HFFc6 (cell line): Measurements from ENCODE around the gene RGS9BP. TPM values are rescaled to one million over a fixed set of nuclear protein-coding genes. Genes with fewer than 3 reads are reported as not detected.
A peak's percentile ranks its signal among the peaks of the same experiment; 100 is the strongest.

Experiments
- DNase-seq: peaks from one replicate; pipeline ENCODE4 v3.0.0-alpha.2; 2018
- H3K27ac Mint-ChIP-seq: 2 replicates; pipeline ENCODE4 v1.8.0; 2020; ENCODE audit warnings: mild to moderate bottlenecking, mixed read lengths
- H3K27me3 Mint-ChIP-seq: 2 replicates; pipeline ENCODE4 v1.8.0; 2021; ENCODE audit warnings: mild to moderate bottlenecking, moderate library complexity, mixed read lengths; ENCODE audit not compliant: insufficient read depth
- H3K36me3 Mint-ChIP-seq: 2 replicates; pipeline ENCODE4 v1.8.0; 2021; ENCODE audit warnings: low read depth, mixed read lengths
- H3K4me1 Mint-ChIP-seq: 2 replicates; pipeline ENCODE4 v1.8.0; 2020; ENCODE audit warnings: low read depth, mixed read lengths
- H3K4me3 Mint-ChIP-seq: 2 replicates; pipeline ENCODE4 v1.8.0; 2020; ENCODE audit warnings: mild to moderate bottlenecking, moderate library complexity, mixed read lengths
- H3K9me3 Mint-ChIP-seq: 2 replicates; pipeline ENCODE4 v1.8.0; 2020; ENCODE audit warnings: mild to moderate bottlenecking, mixed read lengths
- long read RNA-seq: library from polyadenylated mRNA; unstranded; transcript quantifications from one replicate; pipeline ENCODE4 v2.0.0, GENCODE V29; 2019
- total RNA-seq, 6 experiments: library from RNA; stranded (reverse); fragmentation: NEBNext Ultra II Directional; extraction: Animal tissue kit (Norgen Biotek cat#: 25700); gene quantifications; 2 replicates in 1 of 6; 3 replicates in 5 of 6; pipeline ENCODE4 v1.2.3, GENCODE V29; 2021
- TF ChIP-seq, protein P1 (sequence below): fragments of 200-600 bp; sonication (generic); IDR thresholded peaks from 2 replicates; pipeline ENCODE4 v1.5.0; 2021; ENCODE audit warnings: antibody characterized with exemption, mild to moderate bottlenecking

The RGS9BP gene, protein sequence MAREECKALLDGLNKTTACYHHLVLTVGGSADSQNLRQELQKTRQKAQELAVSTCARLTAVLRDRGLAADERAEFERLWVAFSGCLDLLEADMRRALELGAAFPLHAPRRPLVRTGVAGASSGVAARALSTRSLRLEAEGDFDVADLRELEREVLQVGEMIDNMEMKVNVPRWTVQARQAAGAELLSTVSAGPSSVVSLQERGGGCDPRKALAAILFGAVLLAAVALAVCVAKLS
- under 1 TPM; 0.16 to 0.38 (median 0.19) TPM for total RNA-seq
- long read RNA-seq: 0 reads

DNA sequence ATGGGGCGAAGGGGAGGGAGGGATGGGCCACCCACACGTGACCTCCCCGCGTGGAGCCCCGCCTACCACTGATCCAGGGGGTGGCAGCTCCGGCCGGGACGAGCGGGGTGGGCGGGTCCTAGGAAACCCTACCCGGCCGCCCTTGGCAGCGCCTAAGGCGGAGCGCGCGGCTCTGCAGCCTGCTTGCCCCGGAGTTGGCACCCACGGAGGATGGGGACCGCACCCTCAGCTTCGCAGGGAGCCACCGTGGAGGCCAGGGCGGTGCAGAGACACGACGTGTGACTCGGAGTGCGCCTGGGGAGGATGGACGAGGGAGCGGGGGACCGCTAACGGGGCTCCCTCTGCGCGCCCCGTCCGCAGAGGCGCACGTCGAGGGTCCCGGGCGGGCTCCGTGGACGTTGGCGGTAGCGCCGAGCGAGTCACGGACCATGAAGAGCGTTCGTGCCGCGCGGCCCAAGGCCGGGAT, at the start of gene RGS9BP:
Gene RGS9BP, plus strand, starts transcription at position 129 of the 466 bp plus-strand sequence. CDS start 416 bp downstream, outside the sequence.
- H3K36me3 Mint-ChIP-seq: peaks cover 6% of the 10 kb centered on the region; the same call in 1 of the 2 replicates
- peak within 1 kb of the TSS; percentile 68 for H3K27ac Mint-ChIP-seq
- peaks cover 21% of the 10 kb centered on the region for H3K4me1 Mint-ChIP-seq
- peak within 1 kb of the TSS; percentile 81 for H3K4me3 Mint-ChIP-seq
- TF ChIP-seq, protein P1, sequence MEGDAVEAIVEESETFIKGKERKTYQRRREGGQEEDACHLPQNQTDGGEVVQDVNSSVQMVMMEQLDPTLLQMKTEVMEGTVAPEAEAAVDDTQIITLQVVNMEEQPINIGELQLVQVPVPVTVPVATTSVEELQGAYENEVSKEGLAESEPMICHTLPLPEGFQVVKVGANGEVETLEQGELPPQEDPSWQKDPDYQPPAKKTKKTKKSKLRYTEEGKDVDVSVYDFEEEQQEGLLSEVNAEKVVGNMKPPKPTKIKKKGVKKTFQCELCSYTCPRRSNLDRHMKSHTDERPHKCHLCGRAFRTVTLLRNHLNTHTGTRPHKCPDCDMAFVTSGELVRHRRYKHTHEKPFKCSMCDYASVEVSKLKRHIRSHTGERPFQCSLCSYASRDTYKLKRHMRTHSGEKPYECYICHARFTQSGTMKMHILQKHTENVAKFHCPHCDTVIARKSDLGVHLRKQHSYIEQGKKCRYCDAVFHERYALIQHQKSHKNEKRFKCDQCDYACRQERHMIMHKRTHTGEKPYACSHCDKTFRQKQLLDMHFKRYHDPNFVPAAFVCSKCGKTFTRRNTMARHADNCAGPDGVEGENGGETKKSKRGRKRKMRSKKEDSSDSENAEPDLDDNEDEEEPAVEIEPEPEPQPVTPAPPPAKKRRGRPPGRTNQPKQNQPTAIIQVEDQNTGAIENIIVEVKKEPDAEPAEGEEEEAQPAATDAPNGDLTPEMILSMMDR: no peak
- no peaks in the 10 kb centered on the region for H3K9me3 Mint-ChIP-seq
- DNase-seq: peak; percentile 55
- peaks cover 12% of the 10 kb centered on the region for H3K27me3 Mint-ChIP-seq

GRCh38 chr19:32626969-32627368, 48.7 kb upstream of the RGS9BP start:
- H3K27ac Mint-ChIP-seq: no peak overlapping the region
- no peaks in the 10 kb centered on the region for H3K4me1 Mint-ChIP-seq
- TF ChIP-seq, protein P1: no peak
- no peak for DNase-seq
- H3K9me3 Mint-ChIP-seq: no peaks in the 10 kb centered on the region
- H3K36me3 Mint-ChIP-seq: peaks cover 35% of the 10 kb centered on the region
- H3K27me3 Mint-ChIP-seq: no peaks in the 10 kb centered on the region; the same call in 1 of the 2 replicates
- no peak overlapping the region for H3K4me3 Mint-ChIP-seq

GRCh38 chr19:32627714-32628270, 47.9 kb upstream of the RGS9BP start:
- Mint-ChIP-seq H3K4me1 (no peaks in the 10 kb centered on the region), H3K27ac (no peak overlapping the region), H3K4me3 (no peak overlapping the region), H3K9me3 (no peaks in the 10 kb centered on the region), H3K27me3 (no peaks in the 10 kb centered on the region), H3K36me3 (peaks cover 27% of the 10 kb centered on the region)
- DNase-seq: no peak
- TF ChIP-seq, protein P1: no peak

GRCh38 chr19:32630338-32630737, 45.3 kb upstream of the RGS9BP start:
- no peak overlapping the region for H3K27ac Mint-ChIP-seq
- DNase-seq: no peak
- H3K4me1 Mint-ChIP-seq: no peaks in the 10 kb centered on the region
- no peaks in the 10 kb centered on the region for H3K27me3 Mint-ChIP-seq
- TF ChIP-seq, protein P1: peak; percentile 24; the same call in 1 of the 2 replicates
- peaks cover 16% of the 10 kb centered on the region for H3K36me3 Mint-ChIP-seq
- H3K9me3 Mint-ChIP-seq: no peaks in the 10 kb centered on the region
- H3K4me3 Mint-ChIP-seq: no peak overlapping the region

DNA sequence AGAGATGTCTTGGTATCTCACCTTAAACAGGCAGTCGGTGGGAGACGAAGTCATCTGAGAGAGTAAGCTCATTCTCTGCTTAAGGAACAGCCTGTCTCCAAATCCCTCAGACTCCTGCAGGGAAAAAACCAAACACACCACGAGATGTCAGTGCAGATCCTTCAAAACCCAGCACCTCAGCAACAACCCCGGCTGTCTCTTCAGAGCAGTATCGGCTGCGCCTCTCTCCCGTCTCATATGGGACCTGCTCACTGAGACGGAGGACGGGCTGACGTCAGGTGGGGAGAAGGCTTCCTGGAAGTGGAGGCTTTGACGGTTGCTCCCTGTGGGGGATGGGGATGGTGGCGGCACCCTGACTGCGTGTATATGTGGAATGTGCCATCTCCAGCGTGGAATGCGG, 44.3 kb upstream of the RGS9BP start:
- Mint-ChIP-seq H3K9me3 (no peaks in the 10 kb centered on the region), H3K27me3 (no peaks in the 10 kb centered on the region), H3K27ac (no peak overlapping the region), H3K36me3 (peaks cover 8% of the 10 kb centered on the region), H3K4me1 (no peaks in the 10 kb centered on the region), H3K4me3 (no peak overlapping the region)
- DNase-seq: no peak
- TF ChIP-seq, protein P1: no peak
